ENCODE results near the gene C1QTNF12.

Gene C1QTNF12

DNA sequence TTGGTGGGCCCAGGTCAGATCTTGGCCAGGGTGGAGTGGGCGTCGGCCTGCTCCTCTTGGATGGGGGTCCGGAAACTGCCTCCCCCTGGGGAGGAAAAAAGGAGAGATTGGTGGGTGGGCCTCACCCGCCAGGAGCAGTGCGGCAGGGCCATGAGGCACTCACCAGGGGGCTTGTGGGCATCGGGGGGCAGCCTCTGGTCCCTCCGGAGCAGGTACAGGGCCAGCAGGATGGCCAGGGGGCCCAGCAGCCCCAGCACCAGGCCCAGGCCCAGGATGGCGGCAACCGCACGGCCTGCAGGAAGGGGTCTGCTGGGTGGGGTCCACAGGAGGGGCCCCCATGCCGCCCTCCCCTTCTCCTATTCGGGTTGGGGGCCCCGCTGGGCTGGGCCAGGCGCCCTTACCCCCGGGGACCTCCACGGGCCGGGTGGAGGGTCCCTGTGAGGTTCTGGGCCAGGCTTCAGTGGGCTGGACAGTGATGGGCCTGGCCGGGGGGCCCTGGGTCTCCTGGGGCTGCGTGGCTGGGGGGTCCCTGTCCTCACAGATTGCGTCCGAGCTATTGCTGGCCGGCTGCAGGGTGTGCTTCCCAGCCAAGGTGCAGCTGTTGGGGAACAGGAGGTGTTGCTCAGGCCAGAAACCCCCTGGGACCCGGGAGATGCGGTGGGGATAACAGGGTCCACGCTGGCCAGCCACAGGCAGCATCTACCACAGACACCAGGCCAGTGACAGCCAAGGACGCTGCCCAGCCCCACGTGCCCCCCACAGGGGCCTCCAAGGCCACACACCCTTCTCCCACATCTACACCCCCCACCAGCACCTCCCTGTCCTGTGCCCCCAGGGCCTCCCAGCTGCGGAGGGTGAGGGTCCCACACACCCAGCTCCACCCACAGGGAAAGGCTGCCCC, 34.7 kb downstream of the C1QTNF12 start:
- no peak overlapping the region for H3K4me3 ChIP-seq (ENCODE audit: low read depth, low read length)
- TF ChIP-seq, protein P1, sequence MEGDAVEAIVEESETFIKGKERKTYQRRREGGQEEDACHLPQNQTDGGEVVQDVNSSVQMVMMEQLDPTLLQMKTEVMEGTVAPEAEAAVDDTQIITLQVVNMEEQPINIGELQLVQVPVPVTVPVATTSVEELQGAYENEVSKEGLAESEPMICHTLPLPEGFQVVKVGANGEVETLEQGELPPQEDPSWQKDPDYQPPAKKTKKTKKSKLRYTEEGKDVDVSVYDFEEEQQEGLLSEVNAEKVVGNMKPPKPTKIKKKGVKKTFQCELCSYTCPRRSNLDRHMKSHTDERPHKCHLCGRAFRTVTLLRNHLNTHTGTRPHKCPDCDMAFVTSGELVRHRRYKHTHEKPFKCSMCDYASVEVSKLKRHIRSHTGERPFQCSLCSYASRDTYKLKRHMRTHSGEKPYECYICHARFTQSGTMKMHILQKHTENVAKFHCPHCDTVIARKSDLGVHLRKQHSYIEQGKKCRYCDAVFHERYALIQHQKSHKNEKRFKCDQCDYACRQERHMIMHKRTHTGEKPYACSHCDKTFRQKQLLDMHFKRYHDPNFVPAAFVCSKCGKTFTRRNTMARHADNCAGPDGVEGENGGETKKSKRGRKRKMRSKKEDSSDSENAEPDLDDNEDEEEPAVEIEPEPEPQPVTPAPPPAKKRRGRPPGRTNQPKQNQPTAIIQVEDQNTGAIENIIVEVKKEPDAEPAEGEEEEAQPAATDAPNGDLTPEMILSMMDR (IDR thresholded peaks at IDR 0.05; ENCODE audit: low read depth, low read length), result no peak

- no peak overlapping the region for H3K4me3 ChIP-seq (ENCODE audit: low read depth, low read length)
- TF ChIP-seq, protein P1 (IDR thresholded peaks at IDR 0.05; ENCODE audit: low read depth, low read length), result no peak
These were observed 35.6 kb downstream of the C1QTNF12 start for GRCh38 chr1:1210726-1211540.

DNA sequence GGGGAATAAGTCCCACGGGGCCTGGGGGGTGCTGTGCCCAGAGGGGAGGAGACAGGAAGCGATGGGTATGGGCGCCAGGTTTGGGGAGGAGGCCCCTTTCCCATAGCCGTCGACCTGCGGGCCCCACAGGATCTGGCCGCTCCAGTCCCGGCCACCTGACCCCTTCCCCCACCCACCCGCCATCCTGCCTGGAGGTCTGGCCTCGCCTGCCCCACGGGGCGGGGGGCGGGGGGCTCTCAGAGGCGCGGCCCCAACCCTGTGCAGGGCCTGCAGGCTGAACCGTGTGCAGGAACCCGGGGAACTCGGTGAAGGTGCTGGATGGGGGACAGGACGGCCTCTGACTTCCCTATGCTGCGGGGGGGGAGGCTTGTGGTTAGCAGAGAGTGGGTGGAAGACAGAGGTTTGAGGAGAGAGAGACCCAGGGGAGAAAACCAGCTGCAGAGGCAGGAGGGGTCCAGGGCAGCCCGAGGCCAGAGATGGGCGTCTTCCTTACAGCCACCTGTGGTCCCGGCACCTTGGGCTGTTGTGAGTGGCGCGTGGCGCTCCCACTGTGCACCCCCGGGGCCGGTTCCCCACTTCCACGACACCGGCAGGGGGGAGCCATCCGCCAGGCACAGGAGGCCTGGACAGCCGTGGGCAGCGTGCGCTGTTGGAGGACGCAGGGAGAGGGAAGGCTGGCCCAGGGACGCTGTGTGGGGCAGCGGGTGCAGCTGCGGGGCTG, 37.6 kb downstream of the C1QTNF12 start:
- TF ChIP-seq, protein P1 (IDR thresholded peaks at IDR 0.05; ENCODE audit: low read depth, low read length), result no peak
- no peak overlapping the region for H3K4me3 ChIP-seq (ENCODE audit: low read depth, low read length)

DNA sequence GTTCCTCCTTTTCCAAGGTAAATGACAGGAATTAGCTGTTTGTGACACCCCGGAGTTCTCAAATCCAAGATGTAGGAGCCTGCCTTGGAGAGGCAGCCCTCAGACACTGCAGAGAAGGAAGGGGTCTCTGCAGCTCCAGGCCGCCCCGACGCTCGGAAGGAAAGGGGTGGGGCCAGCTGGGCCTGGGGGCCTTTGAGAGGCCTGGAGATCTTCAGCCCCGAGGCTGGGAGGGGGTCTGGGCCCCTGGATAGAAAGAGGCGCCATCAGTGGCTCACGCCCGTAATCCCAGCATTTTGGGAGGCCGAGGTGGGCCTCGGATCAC, 39.0 kb downstream of the C1QTNF12 start:
- no peak overlapping the region for H3K4me3 ChIP-seq (ENCODE audit: low read depth, low read length)
- TF ChIP-seq, protein P1 (IDR thresholded peaks at IDR 0.05; ENCODE audit: low read depth, low read length), result no peak

DNA sequence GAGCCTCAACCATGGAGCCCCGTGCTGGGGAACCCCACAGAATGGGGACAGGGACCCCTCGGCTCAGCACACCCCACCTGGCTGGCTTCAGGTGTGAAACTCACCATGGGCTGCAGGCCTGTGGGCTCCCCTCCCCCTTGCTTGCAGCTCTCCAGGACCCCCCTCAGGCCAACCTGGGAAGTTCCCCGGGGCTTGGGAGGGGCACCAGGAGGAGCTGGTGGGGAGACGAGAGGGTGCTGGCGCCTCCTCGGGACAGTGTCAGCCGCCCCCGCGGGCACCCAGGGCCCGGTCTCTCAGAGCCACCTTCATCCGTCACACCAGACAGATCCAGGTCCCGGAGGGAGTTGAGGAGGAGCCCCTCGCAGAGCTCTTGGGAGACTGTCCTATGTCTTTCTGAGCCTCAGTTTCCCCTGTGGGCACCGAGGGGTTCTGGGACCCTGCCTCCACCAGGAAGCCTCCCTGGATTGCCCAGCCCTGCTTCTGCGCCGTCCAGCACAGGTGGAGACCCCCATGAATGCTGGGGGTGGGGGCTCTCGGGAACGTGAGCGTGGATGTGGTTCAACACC, 39.5 kb downstream of the C1QTNF12 start:
- TF ChIP-seq, protein P1 (IDR thresholded peaks at IDR 0.05; ENCODE audit: low read depth, low read length), result no peak
- no peak overlapping the region for H3K4me3 ChIP-seq (ENCODE audit: low read depth, low read length)

DNA sequence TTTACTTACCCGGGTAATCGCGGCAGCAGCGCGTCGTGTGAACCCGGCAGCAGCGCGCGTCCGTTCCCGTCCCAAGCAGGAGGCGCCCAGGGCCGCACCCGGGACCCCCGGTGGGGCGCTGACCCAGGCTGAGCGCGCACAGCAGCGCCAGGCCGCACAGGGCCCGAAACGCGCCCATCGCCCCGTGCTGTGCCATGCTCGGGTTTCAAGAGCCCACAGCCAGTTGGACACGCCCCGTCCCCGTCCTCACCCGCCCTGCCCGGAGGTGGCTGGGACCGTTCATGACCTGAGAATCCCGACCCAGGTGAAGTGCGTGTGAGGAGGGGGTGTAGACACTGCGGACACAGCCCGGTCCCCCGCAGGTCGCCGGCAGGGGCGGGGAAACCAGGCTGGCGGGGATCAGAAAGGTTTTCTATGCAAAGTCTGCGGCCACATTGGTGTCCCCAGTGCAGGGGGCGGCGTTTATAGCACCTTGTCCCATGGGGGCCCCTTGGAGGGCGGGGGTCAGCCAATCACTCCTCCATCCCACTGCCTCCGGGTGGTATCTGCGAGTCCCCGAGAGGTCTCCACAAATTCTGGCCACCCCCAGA, 40.1 kb downstream of the C1QTNF12 start, which contains the start of gene TNFRSF18:
TSS of gene TNFRSF18 (minus strand) at position 217 of the 590 bp plus-strand sequence. CDS start at position 196, 21 bp downstream.
- H3K4me3 ChIP-seq (ENCODE audit: low read depth, low read length), result no peak within 1 kb of the TSS
- TF ChIP-seq, protein P1 (IDR thresholded peaks at IDR 0.05; ENCODE audit: low read depth, low read length), result no peak
